WTC11 (cell line): ENCODE results near the gene SUGP2.

ENCODE experiments used
- CTCF ChIP-seq: fragments of 200-600 bp; IDR thresholded peaks from 2 replicates; pipeline ENCODE4 v1.8.0; 2022; ENCODE audit warnings: antibody characterized with exemption
- ETV6 ChIP-seq: sonication (generic); formaldehyde crosslinking; IDR thresholded peaks from 2 replicates; pipeline ENCODE4 v1.8.1; 2022; ENCODE audit warnings: mild to moderate bottlenecking, missing genetic modification reagents
- JUN ChIP-seq: sonication (generic); formaldehyde crosslinking; IDR thresholded peaks from 2 replicates; pipeline ENCODE4 v1.8.0; 2023; ENCODE audit warnings: mild to moderate bottlenecking, missing genetic modification reagents
- NFYB ChIP-seq: sonication (generic); formaldehyde crosslinking; conservative IDR thresholded peaks from 2 replicates; pipeline ENCODE4 v1.8.0; 2022; ENCODE audit warnings: low read depth, missing genetic modification reagents
- TCF7 ChIP-seq: sonication (generic); formaldehyde crosslinking; IDR thresholded peaks from 2 replicates; pipeline ENCODE4 v1.8.0; 2022; ENCODE audit warnings: mild to moderate bottlenecking, low read depth, missing genetic modification reagents, moderate library complexity
- TEAD1 ChIP-seq: sonication (generic); formaldehyde crosslinking; IDR thresholded peaks from 2 replicates; pipeline ENCODE4 v1.8.0; 2022; ENCODE audit warnings: mild to moderate bottlenecking, missing genetic modification reagents
- TF ChIP-seq, protein P1 (sequence below): sonication (generic); formaldehyde crosslinking; IDR thresholded peaks from 2 replicates; pipeline ENCODE4 v1.8.1; 2022; ENCODE audit warnings: low read depth, missing genetic modification reagents, borderline replicate concordance

GRCh38 chr19:18999896-19000620 lies 33.3 kb downstream of the SUGP2 start:
- TF ChIP-seq NFYB (CRISPR knock-in tag): no peak
- TF ChIP-seq ETV6 (CRISPR knock-in tag): no peak
- TF ChIP-seq JUN (CRISPR knock-in tag): no peak
- no peak for TF ChIP-seq TEAD1
- no peak for TF ChIP-seq CTCF
- no peak for TF ChIP-seq TCF7 (CRISPR knock-in tag)
- TF ChIP-seq, protein P1, sequence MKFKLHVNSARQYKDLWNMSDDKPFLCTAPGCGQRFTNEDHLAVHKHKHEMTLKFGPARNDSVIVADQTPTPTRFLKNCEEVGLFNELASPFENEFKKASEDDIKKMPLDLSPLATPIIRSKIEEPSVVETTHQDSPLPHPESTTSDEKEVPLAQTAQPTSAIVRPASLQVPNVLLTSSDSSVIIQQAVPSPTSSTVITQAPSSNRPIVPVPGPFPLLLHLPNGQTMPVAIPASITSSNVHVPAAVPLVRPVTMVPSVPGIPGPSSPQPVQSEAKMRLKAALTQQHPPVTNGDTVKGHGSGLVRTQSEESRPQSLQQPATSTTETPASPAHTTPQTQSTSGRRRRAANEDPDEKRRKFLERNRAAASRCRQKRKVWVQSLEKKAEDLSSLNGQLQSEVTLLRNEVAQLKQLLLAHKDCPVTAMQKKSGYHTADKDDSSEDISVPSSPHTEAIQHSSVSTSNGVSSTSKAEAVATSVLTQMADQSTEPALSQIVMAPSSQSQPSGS (CRISPR knock-in tag): no peak
